Measurements from ENCODE around the gene EXOC3.

Gene EXOC3

DNA sequence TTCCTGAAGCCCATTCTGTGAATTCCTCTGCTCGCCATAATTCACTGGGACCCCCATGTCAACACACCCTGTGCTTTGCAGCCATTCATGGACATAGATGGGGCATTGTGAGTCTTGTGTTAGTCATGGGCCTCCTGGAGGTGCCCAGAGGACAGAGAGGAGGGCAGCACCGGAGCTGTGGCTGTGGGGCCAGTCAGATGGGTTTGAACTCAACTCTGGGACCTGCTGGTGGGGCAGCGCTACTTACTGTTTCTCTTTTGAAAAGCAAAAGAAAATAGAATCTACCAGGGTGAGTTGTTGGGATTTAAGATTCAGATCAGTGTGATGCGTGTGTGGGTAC, 11.3 kb upstream of the EXOC3 start:
- Histone ChIP-seq H3K27ac (no peak overlapping the region), H3K36me3 (replicated peaks) (no peaks in the 10 kb centered on the region), H3K4me3 (ENCODE audit: low read depth, low read length) (no peak overlapping the region), H3K27me3 (replicated peaks) (no peaks in the 10 kb centered on the region)
- in situ Hi-C loops (cut with HindIII; ENCODE audit: low pct_ligation_motif_present, low sequenced_read_pairs) = no loop called here
- TF ChIP-seq, protein P1, sequence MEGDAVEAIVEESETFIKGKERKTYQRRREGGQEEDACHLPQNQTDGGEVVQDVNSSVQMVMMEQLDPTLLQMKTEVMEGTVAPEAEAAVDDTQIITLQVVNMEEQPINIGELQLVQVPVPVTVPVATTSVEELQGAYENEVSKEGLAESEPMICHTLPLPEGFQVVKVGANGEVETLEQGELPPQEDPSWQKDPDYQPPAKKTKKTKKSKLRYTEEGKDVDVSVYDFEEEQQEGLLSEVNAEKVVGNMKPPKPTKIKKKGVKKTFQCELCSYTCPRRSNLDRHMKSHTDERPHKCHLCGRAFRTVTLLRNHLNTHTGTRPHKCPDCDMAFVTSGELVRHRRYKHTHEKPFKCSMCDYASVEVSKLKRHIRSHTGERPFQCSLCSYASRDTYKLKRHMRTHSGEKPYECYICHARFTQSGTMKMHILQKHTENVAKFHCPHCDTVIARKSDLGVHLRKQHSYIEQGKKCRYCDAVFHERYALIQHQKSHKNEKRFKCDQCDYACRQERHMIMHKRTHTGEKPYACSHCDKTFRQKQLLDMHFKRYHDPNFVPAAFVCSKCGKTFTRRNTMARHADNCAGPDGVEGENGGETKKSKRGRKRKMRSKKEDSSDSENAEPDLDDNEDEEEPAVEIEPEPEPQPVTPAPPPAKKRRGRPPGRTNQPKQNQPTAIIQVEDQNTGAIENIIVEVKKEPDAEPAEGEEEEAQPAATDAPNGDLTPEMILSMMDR (IDR thresholded peaks at IDR 0.05; ENCODE audit: low read depth, low read length, missing control alignments) = no peak
- DNase-seq = no peak

DNA sequence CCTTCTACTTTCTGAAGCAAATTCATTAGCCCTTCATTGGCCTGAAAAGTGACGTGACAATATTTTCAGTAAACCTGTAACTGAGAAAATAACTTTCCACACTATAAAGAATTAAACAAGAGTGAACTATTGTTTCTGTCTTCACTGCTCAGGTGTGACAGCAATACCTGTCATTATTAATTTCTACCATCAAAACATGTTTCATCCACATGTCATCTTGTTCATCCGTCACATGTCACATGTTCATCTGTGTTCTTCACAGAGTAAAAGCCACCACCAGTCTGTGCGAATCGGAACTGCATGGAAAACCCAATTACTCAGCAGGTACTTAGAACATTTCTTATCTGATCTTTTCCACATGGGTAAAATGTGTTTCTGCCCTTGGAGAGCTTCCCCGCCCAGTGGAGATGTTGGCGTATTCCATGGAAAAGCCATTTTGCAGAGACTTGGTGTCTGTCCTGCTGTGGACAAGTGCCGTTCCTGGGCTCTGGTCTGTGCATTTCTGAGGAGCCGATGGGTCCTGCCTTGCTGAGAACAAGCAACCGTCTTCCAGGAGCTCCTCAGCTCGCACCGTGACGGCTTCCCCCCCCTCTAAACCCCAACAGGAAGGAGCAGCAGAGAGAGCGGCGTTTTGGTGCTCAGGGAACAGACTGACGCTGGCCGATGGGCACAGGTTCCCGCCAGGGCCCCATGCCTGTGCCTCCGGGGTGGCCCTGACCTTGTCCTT, 10.6 kb upstream of the EXOC3 start:
- no peaks in the 10 kb centered on the region for H3K27me3 ChIP-seq (replicated peaks)
- no peak overlapping the region for H3K27ac ChIP-seq
- no peaks in the 10 kb centered on the region for H3K36me3 ChIP-seq (replicated peaks)
- TF ChIP-seq, protein P1 (IDR thresholded peaks at IDR 0.05; ENCODE audit: low read depth, low read length, missing control alignments) = no peak
- in situ Hi-C loops (cut with HindIII; ENCODE audit: low pct_ligation_motif_present, low sequenced_read_pairs) = no loop called here
- H3K4me3 ChIP-seq (ENCODE audit: low read depth, low read length) = no peak overlapping the region
- no peak for DNase-seq

DNA sequence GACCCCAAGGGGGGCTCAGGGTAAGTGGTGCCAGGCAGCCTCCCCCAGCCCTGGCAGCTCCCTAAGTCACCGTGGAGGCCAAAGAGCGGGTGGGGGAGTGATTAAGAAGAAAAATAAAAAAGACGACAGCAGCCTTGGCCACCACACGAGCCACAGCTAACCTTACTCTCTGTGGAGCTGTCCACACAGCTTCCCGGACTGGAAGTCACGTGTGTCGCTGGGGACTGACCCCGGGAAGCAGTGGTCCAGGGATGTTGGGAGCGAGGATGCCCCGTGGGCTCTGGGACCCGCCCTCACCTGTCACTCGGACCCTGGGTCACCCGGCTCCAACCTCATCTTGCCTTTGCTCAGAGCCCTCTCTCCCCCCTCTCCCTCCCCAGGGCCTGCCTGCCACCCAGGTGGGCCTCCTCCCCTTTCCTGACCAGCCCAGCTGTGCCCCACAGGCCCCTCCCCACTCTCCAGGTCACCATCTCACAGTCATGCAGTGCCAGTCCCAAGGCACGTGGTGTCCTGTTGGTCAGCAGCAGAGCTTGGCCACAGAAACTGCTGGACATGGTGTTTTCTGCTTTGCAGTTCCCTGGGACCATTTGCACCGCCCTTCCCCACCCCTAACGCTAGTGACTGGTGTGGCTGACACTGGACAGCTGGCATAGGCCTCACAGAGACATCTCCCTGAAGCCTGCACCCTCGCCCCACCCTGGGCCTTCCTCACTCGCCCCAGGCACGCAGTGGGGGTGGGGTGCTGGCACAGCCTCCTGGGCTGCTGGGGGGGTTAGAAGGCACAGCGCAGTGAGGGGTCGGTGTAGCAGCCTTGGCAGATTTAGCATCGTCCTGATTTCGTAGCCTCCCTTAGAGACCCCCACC, 9.8 kb upstream of the EXOC3 start:
- in situ Hi-C loops (cut with HindIII; ENCODE audit: low pct_ligation_motif_present, low sequenced_read_pairs) = no loop called here
- no peak for DNase-seq
- H3K27me3 ChIP-seq (replicated peaks) = no peaks in the 10 kb centered on the region
- H3K4me3 ChIP-seq (ENCODE audit: low read depth, low read length) = no peak overlapping the region
- TF ChIP-seq, protein P1 (IDR thresholded peaks at IDR 0.05; ENCODE audit: low read depth, low read length, missing control alignments) = no peak
- H3K27ac ChIP-seq = no peak overlapping the region
- H3K36me3 ChIP-seq (replicated peaks) = no peaks in the 10 kb centered on the region

DNA sequence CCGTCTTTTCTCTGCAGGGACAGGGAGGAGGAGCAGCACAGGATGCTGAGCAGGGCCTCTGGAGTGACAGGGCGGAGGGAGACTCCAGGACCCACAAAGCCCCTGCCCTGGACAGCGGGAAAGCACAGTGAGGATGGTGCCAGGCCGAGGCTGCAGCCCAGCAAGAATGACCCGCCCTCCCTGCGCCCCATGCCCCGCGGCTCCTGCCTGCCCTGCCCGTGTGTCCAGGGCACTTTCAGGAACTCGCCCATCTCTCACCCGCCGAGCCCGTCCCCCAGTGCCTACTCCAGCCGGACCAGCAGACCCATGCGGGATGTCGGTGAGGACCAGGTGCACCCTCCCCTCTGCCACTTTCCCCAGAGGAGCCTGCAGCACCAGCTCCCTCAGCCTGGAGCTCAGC, 9.1 kb upstream of the EXOC3 start:
- DNase-seq = no peak
- no peaks in the 10 kb centered on the region for H3K27me3 ChIP-seq (replicated peaks)
- in situ Hi-C loops (cut with HindIII; ENCODE audit: low pct_ligation_motif_present, low sequenced_read_pairs) = no loop called here
- H3K36me3 ChIP-seq (replicated peaks) = no peaks in the 10 kb centered on the region
- no peak overlapping the region for H3K27ac ChIP-seq
- no peak overlapping the region for H3K4me3 ChIP-seq (ENCODE audit: low read depth, low read length)
- TF ChIP-seq, protein P1 (IDR thresholded peaks at IDR 0.05; ENCODE audit: low read depth, low read length, missing control alignments) = no peak

DNA sequence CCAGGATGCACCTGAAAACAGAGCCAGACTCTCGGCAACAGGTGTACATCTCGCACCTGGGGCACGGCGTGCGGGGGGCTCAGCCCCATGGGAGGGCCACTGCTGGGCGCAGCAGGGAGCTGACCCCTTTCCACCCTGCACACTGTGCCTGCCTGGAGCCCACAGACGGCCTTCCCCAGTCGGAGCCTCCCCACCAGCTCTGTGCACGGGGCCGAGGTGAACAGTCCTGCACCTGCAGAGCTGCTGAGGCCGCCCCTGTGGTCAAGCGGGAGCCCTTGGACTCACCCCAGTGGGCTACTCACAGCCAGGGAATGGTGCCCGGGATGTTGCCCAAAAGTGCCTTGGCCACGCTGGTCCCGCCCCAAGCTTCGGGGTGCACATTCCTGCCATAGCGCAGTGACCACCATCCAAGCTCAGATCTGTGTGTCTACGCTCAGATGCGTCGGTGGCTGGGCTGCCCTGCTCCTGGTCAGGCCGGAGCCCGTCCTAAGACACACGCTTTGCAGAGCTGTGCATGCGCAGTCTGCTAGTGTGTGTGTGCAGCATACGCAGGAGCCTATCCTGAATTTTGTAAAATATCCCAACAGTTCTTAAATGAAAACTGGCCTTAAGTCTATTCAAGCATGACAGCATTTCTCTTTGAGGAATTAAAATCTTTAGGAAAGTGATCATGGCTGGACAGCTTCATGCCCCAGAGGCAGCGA, 8.4 kb upstream of the EXOC3 start:
- no peak for DNase-seq
- Histone ChIP-seq H3K36me3 (replicated peaks) (no peaks in the 10 kb centered on the region), H3K27ac (no peak overlapping the region), H3K27me3 (replicated peaks) (no peaks in the 10 kb centered on the region), H3K4me3 (ENCODE audit: low read depth, low read length) (no peak overlapping the region)
- TF ChIP-seq, protein P1 (IDR thresholded peaks at IDR 0.05; ENCODE audit: low read depth, low read length, missing control alignments) = no peak
- in situ Hi-C loops (cut with HindIII; ENCODE audit: low pct_ligation_motif_present, low sequenced_read_pairs) = no loop called here
